Left cardiac atrium (tissue), 4 donors: Measurements from ENCODE around the gene CCNJ. TPM values are rescaled to one million over a fixed set of nuclear protein-coding genes. Genes with fewer than 3 reads are reported as not detected.
A peak's percentile ranks its signal among the peaks of the same experiment; 100 is the strongest.
"Not testable (repeated sequence)": the region's sequence is repeated elsewhere in the genome, so short reads cannot be mapped to it uniquely, and the experiment has no call there.

Source experiments
- ATAC-seq, 2 donors: fragments of 200-7000 bp; cut with Tn5 transposase; one replicate each; pipeline ENCODE4 v1.9.1; 2020; ENCODE audit warnings: mild to moderate bottlenecking in 2 of 2, moderate library complexity in 2 of 2
- DNase-seq: peaks from one replicate; pipeline ENCODE4 v3.0.0-alpha.2; 2020
- intact Hi-C, 2 donors: fragments of 100-400 bp; cut with DNase I; formaldehyde crosslinking; loops; one replicate each; pipeline versions ENCODE4 v1.14.1 to v1.15.1; 2022 to 2023
- total RNA-seq, 2 donors: library from RNA; stranded (reverse); fragmentation: NEBNext Ultra II Directional; extraction: Animal tissue kit (Norgen Biotek cat#: 25700); gene quantifications; one replicate each; pipeline ENCODE4 v1.2.1, GENCODE V29; 2021
- donor health status: DM: no; HTN: yes; CAD: no.
- donor health status: DM: no; HTN: yes; CAD: no; lungs with severe emphysema.
- donor health status: DM: yes; HTN: yes; CAD: no.
- donor health status: Dilated cardiomyopathy.

CCNJ gene
- total RNA-seq, 2 donors from 2014 or later, result 3.0 to 5.1 TPM

- intact Hi-C loops, DNase-seq, ATAC-seq: not testable (repeated sequence)
These were observed 4.5 kb downstream of the CCNJ start for GRCh38 chr10:96047925-96048324.

DNA sequence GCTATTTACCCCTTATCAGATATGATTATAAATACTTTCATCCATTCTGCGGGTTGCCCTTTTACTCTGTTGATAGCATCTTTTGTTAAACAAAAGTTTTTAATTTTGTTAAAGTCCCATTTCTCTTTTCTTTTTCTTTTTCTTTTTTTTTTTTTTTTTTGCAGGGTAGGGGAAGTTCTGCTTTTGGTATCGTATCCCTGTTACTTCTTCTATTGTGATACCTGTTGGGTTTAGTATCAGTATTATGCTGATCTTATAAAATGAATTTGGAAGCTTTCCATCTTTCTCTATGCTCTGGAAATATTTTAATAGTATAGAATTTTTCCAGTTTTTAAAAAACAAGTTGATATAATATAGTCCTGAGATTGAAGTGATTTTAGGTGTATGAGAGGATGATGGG lies 6.0 kb downstream of the CCNJ start:
- intact Hi-C loops, result no loop called here
- DNase-seq, result no peak
- no peak for ATAC-seq

DNA sequence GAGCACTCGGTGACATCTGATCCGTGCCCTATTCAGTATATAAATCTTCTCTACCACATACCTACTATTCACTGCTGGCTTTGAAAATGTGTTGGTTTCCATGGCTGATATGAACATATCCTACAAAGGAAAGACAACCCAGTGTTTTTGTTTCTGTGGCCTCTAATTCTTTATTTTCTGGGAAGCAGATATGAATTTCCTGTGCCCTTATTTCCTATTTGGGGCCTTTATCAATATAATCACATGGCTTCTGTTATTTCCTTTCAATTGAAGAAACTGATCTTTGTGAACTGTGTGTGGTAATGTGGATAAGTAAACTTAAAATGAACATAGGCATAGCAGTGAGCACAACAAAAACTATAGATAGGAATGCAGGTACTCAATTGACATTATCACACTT lies 10.6 kb downstream of the CCNJ start:
- DNase-seq (no peak), ATAC-seq (no peak)
- intact Hi-C loops, result no loop called here

DNA sequence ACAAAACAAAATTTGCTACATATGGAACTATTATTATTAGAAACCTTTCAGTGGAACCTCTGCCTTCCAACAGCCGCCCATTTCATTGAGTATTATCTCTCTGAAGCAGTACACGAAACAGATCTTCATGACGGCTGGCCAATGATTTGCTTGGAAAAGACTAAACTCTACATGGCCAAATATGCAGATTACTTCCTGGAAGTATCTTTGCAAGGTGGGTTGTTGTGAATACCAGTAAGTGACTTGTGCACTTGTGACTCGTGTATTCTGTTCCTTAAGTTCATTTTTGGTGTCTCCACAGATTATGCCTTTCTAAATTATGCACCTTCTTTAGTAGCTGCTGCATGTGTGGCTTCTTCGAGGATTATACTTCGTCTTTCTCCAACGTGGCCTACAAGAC lies 13.4 kb downstream of the CCNJ start:
- DNase-seq (no peak), ATAC-seq (no peak)
- intact Hi-C loops, result no loop called here

GRCh38 chr10:96061232-96061631 lies 17.8 kb downstream of the CCNJ start:
- ATAC-seq (no peak), DNase-seq (no peak)
- intact Hi-C loops, result no loop called here

DNA sequence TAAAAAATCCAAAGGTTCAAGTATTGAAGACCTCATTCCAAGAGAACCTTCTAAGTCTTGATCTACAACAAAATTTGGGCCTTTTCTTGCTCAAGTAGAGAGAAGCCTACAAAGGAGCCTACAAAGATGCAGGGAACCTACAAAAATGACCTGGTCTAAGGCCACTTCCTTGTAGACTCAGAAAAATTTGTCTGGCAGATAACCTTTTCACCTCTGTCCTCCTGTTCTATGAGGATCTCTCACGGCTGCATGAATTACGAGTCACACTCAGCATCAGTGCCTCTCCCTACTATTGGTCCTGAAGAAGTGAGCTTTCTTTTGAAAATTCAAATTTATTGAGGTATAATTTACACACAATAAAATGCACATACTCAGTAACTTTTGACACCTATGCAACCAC lies 29.3 kb downstream of the CCNJ start:
- no peak for DNase-seq
- intact Hi-C loops, result no loop called here
- no peak for ATAC-seq

GRCh38 chr10:96073722-96074121 lies 30.3 kb downstream of the CCNJ start:
- intact Hi-C loops, result no loop called here
- ATAC-seq (no peak), DNase-seq (no peak)

DNA sequence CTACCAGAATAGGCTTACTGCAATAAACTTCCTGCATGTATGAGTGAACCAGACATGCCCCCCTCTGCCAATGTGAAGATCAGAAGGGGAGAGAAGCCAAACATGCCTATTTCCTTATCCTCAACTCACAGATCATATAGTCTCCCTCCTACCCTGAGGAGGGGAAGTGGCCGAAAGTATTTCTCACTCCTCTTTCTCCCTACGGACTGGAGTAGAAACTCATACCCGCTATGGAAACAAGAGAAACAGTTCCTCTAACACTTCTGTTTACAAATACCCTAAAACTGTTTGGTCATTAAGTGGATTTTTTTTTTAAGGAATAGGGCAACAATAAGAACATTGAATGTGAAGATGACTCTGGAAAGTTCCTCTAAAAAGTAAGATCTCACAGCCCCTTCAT lies 31.4 kb downstream of the CCNJ start:
- DNase-seq (no peak), ATAC-seq (no peak)
- intact Hi-C loops, result no loop called here

- intact Hi-C loops, result no loop called here
- no peak for ATAC-seq
These were observed 32.6 kb downstream of the CCNJ start for GRCh38 chr10:96075977-96076376.

DNA sequence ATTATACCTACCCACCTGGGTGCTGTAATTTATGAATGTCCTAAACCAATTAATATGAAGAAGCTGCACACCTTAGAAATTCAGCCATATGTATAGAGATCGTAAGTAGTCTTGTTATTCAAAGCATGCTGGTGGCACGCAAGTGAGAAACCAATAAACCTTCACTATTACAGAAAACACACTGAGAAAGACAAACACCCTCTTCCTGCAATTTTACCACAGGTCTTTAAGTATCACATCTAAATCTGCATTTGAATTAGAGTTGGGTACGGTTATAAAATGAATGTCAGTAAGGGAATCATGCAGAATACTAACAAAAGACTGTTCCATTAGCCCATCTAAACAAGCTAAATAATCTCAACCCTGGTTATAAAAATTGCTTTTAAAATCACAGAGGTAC lies 33.8 kb downstream of the CCNJ start:
- ATAC-seq (no peak), DNase-seq (no peak)
- intact Hi-C loops, result no loop called here

More at GRCh38 chr10:96075977-96076376, 32.6 kb downstream of the CCNJ start:
- DNase-seq, result no peak

DNA sequence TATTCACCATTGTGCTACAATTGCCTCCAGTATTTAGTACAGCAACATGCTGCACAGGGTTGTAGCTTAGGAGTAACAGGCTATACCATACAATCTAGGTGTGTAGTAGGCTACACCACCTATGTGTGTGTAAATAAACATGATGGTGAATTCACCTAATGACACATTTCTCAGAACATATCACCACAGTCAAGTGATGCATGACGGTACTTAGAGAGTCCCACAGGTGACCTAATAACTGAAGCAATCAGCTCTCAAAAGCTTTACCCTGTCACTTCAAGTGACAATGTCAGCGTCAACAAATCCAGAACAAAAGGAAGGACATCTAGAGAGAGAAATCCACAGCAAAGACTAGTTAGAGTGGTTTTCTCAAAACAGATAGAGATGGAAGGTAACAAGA lies 38.8 kb downstream of the CCNJ start:
- intact Hi-C loops, result no loop called here
- ATAC-seq, result no peak
- DNase-seq, result no peak

DNA sequence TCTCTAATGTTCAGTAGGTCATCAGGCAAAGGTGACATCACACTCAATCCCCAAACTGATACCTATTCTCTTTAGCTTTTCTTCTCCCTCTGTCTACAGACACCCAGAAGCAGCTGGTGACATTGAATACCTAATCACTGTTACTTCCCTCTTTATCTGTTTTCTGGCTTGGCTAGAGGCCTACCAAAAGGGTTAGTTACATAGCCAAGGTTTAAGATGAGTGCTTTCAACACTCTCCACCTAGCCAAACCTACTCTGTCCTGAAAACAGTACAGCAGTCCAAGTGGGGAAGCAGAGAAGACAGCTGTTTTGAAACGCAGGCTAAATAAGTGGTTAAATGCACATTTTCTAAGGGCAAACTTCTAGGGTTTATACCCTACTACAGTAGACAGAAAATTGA lies 39.4 kb downstream of the CCNJ start:
- intact Hi-C loops, result no loop called here
- DNase-seq (no peak), ATAC-seq (peak; percentile 58 to 77)

DNA sequence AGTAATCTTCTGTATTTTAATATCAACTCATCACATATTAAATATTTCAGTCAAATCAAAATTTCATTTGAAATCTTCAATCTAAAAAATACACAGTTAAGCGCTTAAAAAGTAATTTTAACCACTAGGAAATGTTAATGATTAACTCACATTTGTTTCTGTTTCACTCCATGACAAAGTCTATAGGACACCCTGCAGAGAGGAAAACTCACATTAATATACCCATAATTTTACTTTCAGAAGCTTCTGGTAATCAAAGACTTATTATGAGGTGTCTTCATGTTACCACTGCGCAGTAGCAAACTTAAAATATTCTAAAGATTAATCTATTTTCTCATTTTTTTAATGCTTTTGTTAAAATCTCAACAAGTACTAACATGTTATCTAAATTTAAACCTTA lies 45.7 kb downstream of the CCNJ start:
- ATAC-seq (no peak), DNase-seq (no peak)
- intact Hi-C loops, result loop anchor here in 1 of 2 donors (2.0 kb wide), 1 partner anchor 42 kb away; the partner anchor contains the start of gene ZNF518A

- ATAC-seq, result peak; percentile 99
- peak; percentile 95 for DNase-seq
- intact Hi-C loops, result loop anchor here (1.0 to 2.0 kb wide), 2 partner anchors 40 to 41 kb away; partner anchors contain the start of gene ZNF518A (in 2 of the 2)
These were observed 46.5 kb downstream of the CCNJ start for GRCh38 chr10:96089670-96090462.

DNA sequence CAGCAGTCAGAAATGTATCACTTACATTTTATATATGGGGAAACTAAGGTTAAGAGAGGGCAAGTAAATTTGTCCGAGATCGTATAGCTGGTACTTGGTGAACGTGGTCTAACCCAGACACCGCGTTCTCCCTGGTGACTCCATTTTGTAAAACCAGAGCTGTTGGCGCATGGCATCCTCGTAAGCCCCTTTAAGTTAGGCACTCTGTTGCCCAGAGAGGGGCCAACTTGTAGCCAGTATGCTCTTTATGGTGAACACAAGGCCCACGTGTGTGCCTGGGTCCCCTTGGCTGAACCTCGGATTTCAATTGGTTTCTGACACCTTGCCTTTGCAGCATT lies 47.0 kb downstream of the CCNJ start:
- intact Hi-C loops, result loop anchor here in 1 of 2 donors (1.0 kb wide), 1 partner anchor 40 kb away; the partner anchor contains the start of gene ZNF518A
- DNase-seq (no peak), ATAC-seq (no peak)

- intact Hi-C loops, result no loop called here
- ATAC-seq, result no peak
- DNase-seq, result no peak
These were observed 49.8 kb downstream of the CCNJ start for GRCh38 chr10:96092999-96093767.

DNA sequence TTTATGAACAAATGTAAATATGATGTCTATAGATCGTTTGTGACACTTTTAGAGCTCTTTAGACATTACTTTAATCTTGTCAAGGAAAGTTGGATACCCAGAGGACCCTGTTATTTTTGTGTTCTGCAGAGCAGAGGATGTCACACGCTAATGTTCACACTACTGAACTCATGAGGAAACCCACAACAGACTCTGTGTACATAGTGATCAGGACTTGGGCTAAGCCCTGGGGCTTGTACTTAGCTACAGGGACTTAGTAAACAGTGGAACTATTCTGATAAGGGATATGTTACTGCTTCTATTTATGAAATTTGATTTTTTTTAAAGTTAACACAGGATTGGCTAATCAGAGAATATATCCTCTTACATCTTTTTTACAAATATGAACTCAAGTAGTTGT lies 50.6 kb downstream of the CCNJ start:
- DNase-seq (no peak), ATAC-seq (no peak)
- intact Hi-C loops, result no loop called here

- ATAC-seq, result no peak
- intact Hi-C loops, result no loop called here
- DNase-seq, result no peak
These were observed 53.6 kb downstream of the CCNJ start for GRCh38 chr10:96096958-96097357.

- DNase-seq (no peak), ATAC-seq (no peak)
- intact Hi-C loops, result no loop called here
These were observed 54.5 kb downstream of the CCNJ start for GRCh38 chr10:96097865-96098264.

DNA sequence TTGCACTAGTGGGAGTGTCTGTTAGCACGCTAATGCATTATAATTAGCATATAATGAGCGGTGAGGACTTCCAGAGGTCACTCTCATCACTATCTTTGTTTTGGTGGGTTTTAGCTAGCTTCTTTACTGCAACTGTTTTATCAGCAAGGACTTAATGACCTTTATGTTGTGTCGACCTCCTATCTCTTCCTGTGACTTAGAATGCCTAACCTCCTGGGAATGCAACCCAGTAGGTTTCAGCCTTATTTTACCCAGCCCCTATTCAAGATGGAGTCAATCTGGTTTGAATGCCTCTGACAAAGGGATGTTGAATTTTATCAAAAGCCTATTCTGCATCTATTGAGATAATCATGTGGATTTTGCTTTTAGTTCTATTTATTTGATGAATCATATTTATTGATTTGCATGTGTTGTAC lies 64.2 kb downstream of the CCNJ start:
- DNase-seq, result no peak
- intact Hi-C loops, result no loop called here
- no peak for ATAC-seq
